Brain pericyte (primary cell): ENCODE results near the gene WNT7B.

Experiments
- DNase-seq: peaks from one replicate; pipeline ENCODE4 v3.0.0-alpha.2; 2012; ENCODE audit warnings: low read depth, low spot score

The WNT7B gene

DNA sequence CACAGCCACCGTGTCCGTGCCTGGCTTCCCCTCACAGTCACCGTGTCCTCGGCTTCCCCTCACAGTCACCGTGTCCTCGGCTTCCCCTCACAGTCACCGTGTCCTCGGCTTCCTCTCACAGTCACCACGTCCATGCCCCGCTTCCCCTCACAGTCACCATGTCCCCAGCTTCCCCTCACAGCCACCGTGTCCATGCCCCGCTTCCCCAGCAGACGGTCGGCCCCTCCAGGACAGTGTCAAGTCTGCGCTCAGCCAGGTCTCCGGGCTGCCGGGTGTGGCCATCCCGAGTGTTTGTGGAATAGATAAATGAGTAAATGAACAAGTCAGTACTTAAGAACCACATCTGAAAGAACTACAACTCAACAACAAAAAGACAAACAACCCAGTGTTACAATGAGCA, 23.8 kb downstream of the WNT7B start:
- DNase-seq: no peak

DNA sequence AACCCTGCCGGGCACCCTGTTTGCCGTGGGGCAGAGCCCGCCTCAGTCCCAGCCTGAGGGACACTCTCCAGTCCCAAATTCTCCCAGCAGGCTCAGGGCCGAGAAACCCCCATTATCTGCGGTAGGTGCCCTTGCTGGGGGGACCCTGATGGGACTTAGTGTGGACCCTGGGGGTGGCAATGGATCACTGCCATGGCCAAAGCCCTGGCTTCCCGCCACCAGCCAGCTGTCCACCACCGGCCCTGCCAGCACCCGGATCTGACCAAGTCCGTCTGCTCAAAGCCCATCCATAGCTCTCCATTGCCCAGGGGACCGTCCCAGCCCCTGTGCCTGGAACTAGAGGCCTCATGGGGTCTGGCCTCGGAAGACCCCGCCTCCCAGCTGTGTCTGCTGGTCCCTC, 24.4 kb downstream of the WNT7B start:
- no peak for DNase-seq

DNA sequence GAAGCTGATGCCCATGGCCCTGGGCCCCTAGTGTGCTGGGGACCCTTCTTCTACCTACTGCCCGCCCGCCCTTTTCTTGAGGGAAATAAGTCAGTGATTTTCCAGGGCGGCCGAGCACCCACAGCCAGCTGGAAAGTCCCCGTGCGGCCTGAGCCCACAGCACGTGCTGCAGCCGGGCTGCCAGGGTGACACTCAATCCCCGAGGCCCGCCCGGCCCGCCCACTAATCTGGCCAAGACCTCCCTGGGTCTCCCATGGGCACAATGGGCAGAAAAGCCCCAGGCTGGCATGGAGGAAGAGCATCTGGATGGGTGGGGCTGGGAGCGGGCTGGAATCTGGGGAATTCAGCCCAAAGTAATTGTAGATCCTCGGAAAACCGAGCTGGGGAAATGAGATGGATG, 24.8 kb downstream of the WNT7B start:
- no peak for DNase-seq

DNA sequence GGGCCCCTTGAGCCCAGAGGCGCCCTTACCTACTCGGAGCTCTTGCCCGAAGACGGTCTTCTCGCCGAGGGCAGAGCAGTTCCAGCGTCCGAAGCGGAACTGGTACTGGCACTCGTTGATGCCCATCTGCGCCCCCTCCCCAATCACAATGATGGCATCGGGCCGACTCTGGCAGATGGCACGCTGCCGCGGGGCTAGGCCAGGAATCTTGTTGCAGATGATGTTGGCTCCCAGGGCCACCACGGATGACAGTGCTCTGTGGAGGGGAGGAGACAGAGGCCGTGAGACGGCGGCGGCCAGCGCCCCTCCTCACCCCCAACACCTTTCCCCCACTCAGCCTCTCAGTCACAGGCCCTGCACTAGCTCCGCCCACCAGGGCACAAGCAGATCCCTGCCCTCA, 27.1 kb downstream of the WNT7B start:
- no peak for DNase-seq

DNA sequence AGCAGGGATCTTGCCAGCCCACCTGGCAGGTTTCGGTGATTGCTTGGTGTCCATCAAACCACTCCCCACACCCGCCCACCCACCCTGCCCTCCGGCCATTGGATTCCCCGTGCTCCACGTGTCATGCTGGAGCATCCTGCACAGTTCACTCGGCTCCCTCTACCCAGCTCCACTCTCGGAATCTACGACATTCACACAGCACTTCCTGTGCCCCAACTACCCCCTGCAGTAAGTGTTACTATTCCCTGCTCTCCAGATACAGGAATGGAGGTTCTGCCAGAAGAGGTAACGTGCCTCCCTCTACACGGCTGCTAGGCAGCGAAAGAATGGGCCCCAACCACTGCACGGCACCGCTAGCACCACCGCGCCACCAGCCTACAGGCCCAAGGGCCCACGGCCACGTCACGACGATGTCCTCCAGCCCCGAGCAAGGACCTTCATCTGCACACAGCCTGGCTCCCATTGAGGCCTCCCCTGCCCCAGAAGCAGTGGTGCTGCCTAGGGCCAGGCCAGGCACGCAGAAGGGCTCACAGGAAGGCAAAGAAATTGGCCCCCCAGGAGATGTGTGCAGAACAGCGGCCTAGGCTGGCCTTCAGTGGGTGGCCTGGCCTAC, 27.6 kb downstream of the WNT7B start:
- no peak for DNase-seq

DNA sequence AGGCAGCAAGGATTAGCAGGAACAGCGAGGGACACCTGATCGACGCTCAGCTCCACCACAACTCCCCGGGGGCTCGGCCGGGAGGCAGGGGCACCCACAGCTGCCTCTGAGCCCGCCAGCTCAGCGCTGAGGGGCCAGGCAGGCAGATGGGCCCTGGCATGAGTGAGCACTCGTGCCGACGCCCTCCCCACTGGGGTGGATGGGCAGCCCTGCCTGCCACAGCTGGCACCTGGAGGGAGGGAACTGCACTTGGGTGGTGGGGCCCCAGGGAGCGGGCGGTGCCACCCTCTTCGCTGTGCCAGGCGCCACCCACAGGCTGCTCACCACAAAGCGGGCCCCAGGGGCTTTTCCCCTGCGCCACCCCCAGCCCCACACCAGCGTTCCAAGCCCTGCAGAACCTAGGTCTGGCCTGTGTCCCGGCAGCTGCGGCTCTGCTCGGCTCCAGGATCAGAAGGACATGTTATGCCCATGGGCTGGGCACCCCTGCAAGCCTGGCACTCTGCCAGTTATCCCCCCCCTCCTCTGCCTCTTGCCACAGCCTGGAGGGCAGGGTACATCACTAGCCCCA, 28.8 kb downstream of the WNT7B start:
- no peak for DNase-seq

DNA sequence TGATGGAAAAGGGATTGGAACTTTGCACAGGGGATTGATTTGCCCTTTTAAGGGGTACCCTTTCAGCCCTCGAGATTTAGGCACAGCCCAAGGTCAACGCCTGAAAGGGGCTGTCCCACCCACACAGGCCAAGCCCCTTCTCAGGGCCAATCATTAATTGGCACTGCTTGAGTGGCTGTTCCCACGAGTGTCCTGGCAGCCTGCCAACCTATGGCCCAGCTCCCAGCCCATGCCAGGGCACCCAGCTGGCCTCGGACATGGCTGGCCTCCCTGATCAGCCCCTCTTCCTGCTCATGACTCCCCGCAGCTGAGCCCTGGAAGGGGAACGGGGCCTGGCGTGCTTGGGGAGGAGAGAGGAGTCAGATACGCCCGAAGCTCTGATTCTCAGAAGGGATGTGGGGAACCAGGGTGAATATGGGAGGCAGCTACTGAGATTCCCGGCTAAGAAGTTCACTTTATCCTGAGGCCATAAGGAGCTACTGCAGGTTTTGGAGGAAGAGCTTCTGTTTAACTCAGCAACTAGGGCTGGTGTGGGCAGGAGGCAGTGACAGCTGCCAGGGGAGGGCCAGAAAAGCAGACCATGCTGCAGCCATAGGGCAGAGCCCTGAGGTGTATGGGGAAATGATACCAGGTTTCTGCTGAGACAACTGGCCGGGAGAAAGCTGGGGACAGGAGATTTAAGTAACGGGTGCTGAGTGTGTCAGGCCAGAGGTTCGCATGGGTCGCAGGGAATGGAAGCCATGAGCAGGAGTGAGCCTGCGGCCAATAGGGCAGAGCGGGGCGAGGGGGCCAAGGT, 30.0 kb downstream of the WNT7B start:
- DNase-seq: no peak

DNA sequence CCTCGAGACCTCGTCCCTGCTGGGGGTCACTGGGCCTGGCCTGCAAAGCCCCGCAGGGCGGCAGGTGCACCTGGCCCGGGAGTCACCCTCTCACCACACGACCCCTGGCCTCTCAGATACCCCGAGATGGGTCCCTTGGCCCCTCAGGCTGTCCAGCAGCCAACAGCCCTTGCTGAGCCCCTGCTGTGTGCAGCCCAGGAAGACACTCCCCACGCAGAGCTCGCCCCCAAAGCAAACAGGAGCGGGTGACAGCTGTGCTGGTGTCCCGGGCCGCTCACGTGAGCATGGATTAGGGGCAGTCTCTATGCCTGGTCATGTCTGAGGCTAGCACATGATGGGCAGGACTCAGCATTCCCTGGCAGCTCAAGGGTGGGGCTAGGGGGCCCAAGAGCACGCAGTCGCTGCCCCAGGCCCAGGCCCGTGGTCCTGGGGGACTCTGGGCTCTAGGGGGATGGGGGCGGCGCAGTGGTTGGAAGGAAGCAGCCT, 31.3 kb downstream of the WNT7B start:
- DNase-seq: no peak

DNA sequence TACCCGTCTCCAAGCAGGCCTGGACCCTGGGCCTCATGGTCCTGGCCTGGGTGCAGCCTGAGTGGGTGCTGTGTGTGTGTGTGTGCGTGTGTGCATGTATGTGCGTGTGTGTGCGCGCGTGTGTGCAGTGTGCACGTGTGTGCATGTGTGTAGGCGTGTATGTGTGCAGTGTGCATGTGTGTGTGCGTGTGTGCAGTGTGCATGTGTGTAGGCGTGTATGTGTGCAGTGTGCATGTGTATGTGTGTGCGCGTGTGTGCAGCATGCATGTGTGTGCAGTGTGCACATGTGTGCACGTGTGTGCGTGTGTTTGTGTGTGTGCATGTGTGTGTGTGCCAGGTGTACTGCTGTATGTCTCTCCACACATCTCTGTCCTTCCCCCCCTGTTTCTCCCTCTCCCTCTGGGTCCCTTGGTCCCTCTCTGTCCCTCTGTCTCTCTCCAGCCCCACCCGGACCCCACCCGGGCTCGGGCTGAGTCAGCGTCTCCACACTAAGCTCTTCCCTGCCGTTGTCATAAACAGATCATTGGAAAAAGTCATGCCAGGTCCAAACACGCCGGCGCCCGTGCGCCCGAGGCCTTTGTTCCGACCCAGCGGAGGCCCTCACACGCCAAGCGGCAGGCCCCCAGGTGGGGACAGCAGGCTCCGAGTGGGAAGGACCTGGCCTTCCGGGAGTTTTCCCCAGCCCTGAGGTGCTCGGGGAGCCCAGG, 34.0 kb downstream of the WNT7B start:
- DNase-seq: no peak

DNA sequence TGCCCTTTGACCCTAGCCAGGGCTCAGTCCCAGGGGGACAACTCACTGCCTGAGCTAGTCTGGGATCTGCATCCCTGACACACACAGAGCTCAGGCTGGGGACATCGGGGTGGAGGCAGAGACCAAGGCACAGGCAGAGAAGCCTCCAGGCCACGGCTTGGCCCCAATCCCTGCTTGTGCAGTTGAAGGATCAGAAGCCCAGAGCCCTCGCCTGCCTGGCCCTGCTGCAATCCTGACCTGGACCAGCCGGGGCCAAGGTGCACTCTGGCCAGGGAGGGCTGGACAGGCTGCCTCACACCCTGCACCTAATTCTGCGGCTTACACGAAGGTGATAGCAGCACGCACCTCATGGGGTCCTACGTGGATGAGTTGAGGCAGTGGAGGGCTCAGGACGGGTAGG, 34.6 kb downstream of the WNT7B start:
- no peak for DNase-seq

DNA sequence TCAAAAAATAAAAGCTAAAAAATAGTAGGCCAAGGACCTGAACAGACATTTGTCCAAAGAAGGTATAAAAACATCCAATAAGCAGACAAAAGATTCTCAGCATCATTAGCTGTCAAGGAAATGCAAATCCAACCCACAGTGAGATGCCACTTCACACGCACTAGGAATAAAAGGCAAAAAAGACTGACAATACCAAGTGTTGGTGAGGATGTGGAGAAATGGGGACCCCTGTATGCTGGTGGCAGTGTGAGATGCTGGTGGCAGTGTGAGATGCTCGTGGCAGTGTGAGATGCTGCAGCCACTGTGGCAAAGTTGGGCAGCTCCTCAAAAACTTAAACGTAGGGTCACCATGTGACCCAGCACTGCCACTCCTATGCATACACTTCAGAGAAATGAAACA, 38.0 kb downstream of the WNT7B start:
- no peak for DNase-seq

DNA sequence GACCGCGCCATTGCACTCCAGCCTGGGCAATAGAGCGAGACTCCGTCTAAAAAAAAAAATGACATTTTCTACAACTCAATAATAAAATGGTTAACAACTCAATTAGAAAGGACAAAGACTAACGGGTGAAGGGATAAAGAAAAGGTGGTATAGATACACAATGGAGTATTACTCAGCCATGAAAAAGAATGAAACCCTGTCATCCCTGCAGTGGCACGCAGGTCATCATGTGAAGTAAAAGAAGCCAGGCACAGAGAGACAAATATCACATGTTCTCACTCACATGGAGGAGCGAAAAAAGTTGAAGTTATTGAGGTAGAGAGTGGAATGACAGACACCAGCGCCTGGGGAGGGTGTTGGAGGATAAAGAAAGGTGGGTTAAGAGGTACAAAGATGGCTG, 39.0 kb downstream of the WNT7B start:
- no peak for DNase-seq

DNA sequence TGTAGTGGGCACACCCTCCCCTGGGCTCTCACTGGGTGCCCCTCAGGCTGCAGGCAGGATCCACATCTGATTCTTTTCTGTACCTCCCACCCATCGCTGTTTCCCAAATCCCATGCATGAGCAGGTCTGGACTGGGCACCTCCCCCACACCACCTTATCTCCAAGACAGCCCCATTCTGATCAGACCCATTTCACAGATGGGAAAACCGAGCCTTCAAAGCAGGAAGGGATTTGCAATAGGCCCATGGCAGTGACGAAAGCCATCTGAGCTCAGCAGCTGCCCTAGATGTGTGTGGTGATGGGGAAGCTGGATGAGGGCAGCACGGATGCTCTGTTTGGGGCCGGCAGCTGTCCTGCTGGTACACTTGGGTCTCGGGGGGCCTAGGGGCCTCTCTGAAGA, 41.4 kb downstream of the WNT7B start:
- DNase-seq: no peak

DNA sequence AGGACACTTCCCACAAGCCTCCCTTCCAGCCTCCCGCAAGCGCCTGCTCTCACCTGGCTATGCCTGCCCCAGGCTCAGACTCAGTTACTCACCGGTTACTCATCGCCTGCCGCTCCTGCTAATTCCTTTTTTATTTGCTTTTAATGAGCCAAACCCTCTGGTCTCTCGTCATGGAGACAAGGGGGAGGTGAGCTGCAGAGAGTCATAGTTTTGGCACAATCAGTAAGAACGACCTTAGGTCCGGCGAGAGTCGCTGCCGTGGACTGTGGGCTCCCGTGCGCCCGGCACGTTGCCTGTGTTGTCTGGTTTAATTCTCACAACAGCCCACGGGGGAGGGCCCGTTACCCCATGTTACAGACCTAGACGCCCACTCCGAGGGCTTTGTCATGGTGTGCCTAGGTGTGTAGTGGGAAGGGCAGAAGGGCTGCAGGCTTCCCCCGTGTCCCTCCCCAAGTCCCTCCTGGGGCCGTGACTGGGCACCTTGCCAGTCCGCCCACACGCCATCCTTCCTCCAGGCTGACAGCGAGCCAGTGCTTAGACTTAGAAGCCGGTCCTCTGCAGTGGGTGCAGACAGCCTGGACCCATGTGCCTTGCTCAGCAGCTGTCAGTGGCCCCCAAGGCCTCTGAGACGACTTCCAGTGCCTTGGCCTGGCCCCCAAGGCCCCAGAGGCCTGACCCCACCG, 42.2 kb downstream of the WNT7B start:
- DNase-seq: no peak

DNA sequence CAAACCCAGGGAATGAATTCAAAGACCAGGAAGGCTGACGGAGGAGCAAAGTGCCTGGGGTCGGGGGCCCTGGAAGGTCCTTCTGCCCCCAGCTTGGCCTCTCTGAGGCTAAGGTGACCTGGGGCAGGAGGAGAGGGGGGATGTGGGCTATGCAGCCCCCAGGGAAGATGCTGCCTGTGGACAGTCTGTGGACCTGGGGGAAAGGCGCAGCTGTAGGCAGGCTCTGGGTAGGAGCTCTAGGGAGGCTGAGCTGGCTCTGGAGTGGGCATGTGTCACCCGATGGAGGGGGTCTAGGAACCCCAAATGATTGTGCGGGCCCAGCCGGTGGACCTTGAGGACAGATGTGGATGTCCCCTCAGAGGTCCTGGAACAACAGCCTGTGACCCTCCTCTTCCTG, 42.8 kb downstream of the WNT7B start:
- no peak for DNase-seq

DNA sequence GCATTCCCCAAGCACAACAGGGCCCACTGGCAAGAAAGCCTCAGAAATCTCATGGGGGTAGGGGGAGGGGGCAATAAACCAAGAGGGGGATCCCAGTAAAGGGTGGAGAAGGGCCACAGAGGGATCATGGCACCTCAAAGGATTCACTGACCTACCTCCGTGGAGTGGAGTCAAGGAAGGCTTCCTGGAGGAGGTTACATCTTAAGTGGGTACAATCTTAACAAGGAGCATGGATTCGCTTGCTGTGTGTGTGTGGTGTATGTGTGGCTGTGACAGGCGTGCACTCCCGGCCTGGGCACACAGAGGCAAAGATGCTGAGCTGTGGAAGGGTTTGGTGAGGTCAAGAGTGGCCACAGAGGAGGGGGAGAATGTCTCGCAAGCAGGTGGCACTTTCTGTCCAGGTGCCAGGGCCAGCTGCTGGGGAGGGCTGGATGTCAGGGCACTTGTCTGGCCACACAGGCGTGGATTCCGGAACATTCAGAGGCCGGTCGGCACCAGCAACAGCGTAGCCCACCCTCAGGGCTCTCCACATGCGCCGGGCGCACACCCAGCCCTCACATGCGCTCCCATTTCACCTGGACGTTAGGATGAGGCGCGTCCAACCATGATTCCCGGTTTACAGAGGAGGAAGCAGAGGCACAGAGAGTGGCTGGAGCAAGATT, 43.3 kb downstream of the WNT7B start:
- DNase-seq: no peak

DNA sequence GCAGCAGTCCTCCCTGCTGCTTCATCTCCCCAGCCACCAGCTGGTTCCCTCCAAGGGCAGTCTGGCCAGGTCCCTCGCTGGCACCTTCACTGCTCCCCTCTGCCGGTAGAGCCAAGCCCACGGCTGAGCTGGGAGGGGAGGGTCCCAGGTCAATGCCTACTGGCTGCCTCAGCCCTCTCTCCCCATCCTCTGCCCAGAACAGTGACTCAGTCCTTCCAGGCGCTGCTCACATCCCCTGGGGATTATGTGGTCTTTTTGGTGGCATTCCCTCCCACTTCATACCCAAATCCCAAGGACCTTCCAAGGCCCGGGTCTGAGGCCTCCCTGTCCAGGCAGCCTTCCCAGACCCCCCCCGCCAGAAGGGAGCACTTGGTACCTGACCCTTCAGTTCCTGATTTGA, 44.9 kb downstream of the WNT7B start:
- no peak for DNase-seq

DNA sequence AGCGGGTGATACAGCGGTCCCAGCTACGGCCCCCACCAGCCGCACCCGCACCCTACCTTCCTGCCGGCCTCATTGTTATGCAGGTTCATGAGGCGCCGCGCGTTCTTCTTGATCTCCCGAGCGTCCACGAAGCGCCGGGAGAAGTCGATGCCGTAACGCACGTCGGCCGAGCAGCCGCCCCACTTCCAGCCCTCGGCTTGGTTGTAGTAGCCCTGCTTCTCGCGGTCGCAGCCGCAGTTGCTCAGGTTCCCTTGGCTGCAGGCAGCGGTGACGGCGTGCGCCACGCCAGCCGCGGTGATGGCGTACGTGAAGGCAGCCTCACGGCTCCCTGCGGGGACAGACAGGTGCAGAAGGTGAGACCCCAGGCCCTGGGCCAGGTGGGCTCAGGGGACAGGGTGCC, 45.9 kb downstream of the WNT7B start:
- DNase-seq: no peak

DNA sequence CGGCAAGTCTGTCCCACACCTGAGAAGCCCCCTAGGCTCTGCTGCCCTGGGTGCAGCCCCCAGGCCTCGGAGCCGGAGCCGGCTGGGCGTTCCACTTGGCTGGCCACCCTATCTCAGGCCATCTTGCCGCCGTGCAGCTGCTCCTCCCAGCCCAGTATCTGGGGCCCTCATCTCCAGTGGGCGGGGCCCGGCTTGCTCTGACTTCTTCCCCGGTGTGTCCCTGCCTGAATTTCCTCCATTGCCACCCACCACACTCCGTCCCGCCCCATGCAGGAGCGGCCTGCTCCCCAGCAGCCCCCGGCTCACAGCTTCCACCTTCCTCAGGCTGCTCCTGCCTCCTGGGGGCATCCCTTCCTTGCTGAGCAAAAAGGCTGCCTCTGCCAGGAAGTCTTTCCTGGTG, 46.6 kb downstream of the WNT7B start:
- no peak for DNase-seq

DNA sequence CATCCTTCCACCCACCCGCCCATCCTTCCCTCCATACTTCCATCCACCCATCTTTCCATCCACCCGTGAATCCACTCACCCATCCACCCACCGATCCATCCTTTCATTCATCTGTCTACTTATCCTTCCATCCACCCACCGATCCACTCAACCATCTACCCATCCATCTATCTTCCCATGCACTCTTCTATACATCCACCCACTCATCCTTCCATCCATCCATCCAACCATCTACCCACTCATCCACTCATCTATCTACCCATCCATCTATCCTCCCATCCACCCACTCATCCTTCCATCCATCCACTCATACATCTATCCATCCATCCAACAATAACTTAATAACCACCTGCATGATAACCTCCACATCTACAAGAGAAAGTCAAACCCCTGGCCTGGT, 47.3 kb downstream of the WNT7B start:
- DNase-seq: no peak

DNA sequence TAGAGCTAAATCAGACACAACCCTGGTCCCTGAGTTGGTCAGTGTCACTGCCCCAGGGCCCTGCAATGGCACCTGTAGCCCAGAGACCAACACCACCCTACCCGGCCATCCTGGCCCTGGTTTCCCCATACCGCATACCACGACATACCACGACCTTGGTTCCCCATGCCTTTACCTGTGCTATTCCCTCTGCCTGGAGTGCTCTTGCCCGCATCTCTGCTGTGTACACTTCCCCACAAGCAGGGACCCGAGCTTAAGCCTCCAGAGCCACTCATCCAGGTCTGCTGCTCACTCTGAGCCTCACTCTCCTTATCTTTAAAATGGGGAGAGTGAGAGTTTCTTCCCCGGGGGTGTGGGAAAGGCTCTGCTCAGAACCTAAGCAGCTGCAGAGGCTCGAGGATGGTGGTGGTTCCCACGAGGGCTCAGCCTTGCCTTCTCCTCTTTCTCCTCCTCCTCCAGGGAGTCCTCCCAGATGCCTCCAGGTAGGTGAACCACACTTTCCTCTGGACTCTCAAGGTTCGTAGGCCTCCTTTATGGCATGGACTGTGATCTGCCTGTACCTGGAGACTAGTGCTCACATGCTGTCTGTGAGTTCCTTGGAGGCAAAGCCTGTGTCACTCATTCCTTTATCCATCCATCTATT, 48.1 kb downstream of the WNT7B start:
- DNase-seq: no peak
